Melanocyte of skin (primary cell): ENCODE results near the gene OR4N5. TPM values are rescaled to one million over a fixed set of nuclear protein-coding genes. Genes with fewer than 3 reads are reported as not detected.

Source experiments
- small RNA-seq, 2 donors: library from RNA; depleted of rRNA; stranded (forward); fragments of <200 nt; gene quantifications; one replicate each; pipeline ENCODE3, GENCODE V24; 2012
- total RNA-seq, 2 donors: library from RNA; depleted of rRNA; stranded (reverse); fragments of >200 nt; gene quantifications; 2 replicates each; pipeline ENCODE4 v1.2.3, GENCODE V29; 2012

OR4N5 gene, protein sequence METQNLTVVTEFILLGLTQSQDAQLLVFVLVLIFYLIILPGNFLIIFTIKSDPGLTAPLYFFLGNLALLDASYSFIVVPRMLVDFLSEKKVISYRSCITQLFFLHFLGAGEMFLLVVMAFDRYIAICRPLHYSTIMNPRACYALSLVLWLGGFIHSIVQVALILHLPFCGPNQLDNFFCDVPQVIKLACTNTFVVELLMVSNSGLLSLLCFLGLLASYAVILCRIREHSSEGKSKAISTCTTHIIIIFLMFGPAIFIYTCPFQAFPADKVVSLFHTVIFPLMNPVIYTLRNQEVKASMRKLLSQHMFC
- not detected for total RNA-seq

DNA sequence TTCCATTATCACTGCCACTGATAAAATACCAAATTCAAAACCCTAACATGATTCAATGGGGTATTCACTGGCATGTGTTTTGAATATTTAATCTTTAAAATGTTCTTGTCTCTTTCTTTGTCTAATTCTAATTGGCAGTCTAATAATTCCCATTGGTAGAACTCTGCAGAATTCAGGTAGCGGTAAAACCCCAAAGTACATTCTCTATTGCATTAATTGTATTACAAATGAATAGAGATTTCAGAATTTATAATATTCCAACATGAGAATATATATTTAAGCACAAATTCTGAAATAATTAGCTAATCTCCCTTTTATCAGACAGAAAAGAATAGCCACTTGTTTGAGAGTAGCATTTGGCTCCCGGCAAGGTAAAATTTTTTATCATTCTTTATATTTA, at the start of gene OR4N5:
TSS of gene OR4N5 (plus strand) at position 301 of the 400 bp plus-strand sequence. CDS start 4,916 bp downstream, outside the sequence.

DNA sequence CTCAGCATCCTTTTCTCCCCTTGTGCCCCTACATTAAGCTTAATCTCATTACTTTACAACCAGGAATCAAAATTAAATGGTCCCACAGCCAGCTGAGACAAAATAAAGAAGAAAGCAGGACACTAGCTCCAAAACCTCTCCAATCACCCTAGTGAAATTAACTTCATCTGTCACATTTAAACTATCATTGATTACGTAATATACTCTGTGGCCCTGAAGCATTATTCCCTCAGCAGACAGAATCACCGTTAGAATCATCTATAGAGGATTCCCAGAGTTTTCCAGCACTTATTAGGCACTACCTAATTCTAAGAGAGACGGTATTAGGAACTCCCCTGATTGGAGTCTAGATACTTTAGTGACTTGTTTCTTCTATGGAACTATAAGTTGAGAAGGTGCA, 28.2 kb upstream of the OR4N5 start, which contains the start of gene OR4K17:
TSS of gene OR4K17 (plus strand) at position 302 of the 400 bp plus-strand sequence. CDS start 6,761 bp downstream, outside the sequence.

DNA sequence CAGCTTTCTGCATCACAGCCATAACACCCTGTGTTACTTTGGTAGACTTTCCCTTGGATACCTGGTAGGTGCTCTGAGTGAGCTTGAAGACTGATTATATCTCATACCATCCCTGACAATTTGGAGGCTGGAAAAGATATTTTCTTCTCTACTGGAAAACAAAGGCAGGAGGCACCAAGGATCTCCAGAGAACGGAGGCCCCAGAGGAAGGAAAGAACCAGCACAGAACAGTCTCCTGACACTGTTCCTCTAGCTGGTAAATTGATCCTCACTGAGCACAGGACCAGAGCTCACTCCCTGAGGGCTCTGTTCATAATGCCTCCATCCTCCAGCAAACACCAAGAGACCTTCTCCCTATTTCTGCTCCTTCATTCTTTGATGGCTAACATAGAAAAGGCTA, 52.0 kb downstream of the OR4N5 start, which contains the start of gene OR11G2:
TSS of gene OR11G2 (plus strand) at position 301 of the 400 bp plus-strand sequence. CDS start 6,542 bp downstream, outside the sequence.

Small RNA genes within 50 kb of the gene (small RNA-seq; reads per million reads assigned to genes)
- 0 reads per million in 2 donors for gene GTF2IP22
- gene RNA5SP380: 0 to 0.06 reads per million in 2 donors

Other genes starting within 250 kb of the OR4N5 start
- not detected for gene OR4K5, start 218.2 kb upstream of the OR4N5 start, total RNA-seq
- gene OR4K1, start 207.9 kb upstream of the OR4N5 start, total RNA-seq: not detected
- not detected for gene OR4K15, start 163.2 kb upstream of the OR4N5 start, total RNA-seq
- not detected for gene OR4Q2, start 136.7 kb upstream of the OR4N5 start, total RNA-seq
- gene OR4K14, start 119.5 kb upstream of the OR4N5 start, total RNA-seq: not detected
- gene OR4K13, start 102.8 kb upstream of the OR4N5 start, total RNA-seq: not detected
- gene OR4L1, start 78.8 kb upstream of the OR4N5 start, total RNA-seq: not detected
- gene OR4K17, start 28.1 kb upstream of the OR4N5 start, total RNA-seq: not detected
- gene OR11G2, start 52.1 kb downstream of the OR4N5 start, total RNA-seq: not detected
- not detected for gene OR11H6, start 84.9 kb downstream of the OR4N5 start, total RNA-seq
- gene OR11H7, start 90.2 kb downstream of the OR4N5 start, total RNA-seq: not detected
- gene OR11H4, start 100.5 kb downstream of the OR4N5 start, total RNA-seq: not detected
- 10 to 100 TPM; 17.2 to 22.3 TPM for gene TTC5, start 167.1 kb downstream of the OR4N5 start, total RNA-seq
- gene CCNB1IP1, start 194.5 kb downstream of the OR4N5 start, total RNA-seq: 10 to 100 TPM; 17.6 to 32.6 TPM
- 10 to 100 TPM; 11.0 to 18.6 TPM for gene PARP2, start 204.8 kb downstream of the OR4N5 start, total RNA-seq